ENCODE results near the gene BRI3BP.
"Not testable (repeated sequence)": the region's sequence is repeated elsewhere in the genome, so short reads cannot be mapped to it uniquely, and the experiment has no call there.

BRI3BP gene

DNA sequence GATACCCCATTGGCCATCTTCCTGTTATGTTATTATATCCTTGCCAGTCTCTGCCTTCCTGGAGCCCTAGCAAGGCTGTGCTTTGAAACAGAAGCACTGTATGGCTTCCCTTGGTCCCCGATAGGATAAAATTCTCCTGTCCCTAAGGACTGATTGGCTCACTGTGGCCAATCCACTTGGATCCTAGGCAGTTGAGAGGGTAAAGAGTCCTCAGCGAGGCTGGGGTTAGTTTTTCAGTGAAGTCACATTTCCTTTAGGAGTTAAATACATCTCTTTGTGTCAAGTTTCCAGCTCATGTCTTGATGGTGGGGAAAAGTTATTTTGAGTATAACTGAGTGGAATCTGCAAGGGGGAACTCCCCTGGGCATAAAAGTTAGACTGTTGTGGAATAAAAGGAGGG lies 79.1 kb downstream of the BRI3BP start:
- no peak overlapping the region for H3K4me3 ChIP-seq (ENCODE audit: low read length)
- no peak for DNase-seq (ENCODE audit: low read depth)
- TF ChIP-seq, protein P1, sequence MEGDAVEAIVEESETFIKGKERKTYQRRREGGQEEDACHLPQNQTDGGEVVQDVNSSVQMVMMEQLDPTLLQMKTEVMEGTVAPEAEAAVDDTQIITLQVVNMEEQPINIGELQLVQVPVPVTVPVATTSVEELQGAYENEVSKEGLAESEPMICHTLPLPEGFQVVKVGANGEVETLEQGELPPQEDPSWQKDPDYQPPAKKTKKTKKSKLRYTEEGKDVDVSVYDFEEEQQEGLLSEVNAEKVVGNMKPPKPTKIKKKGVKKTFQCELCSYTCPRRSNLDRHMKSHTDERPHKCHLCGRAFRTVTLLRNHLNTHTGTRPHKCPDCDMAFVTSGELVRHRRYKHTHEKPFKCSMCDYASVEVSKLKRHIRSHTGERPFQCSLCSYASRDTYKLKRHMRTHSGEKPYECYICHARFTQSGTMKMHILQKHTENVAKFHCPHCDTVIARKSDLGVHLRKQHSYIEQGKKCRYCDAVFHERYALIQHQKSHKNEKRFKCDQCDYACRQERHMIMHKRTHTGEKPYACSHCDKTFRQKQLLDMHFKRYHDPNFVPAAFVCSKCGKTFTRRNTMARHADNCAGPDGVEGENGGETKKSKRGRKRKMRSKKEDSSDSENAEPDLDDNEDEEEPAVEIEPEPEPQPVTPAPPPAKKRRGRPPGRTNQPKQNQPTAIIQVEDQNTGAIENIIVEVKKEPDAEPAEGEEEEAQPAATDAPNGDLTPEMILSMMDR (IDR thresholded peaks at IDR 0.05; ENCODE audit: insufficient read depth, low read depth, low read length, missing control alignments) = no peak

DNA sequence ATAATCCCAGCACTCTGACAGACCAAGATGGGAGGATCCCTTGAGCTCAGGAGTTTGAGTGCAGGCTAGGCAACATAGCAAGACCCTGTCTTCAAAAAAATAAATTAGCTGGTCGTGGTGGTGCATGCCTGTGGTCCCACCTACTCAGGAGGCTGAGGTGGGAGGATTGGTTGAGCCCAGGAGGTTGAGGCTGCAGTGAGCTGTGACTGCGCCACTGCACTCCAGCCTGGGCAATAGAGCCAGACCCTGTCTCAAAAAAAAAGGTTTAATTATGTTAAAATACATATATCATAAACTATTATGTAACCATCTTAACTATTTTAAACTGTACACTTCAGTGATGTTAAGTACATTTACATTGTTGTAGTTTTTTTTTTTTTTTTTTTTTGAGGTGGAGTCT lies 80.8 kb downstream of the BRI3BP start:
- not testable (repeated sequence) for DNase-seq (ENCODE audit: low read depth); H3K4me3 ChIP-seq (ENCODE audit: low read length)

DNA sequence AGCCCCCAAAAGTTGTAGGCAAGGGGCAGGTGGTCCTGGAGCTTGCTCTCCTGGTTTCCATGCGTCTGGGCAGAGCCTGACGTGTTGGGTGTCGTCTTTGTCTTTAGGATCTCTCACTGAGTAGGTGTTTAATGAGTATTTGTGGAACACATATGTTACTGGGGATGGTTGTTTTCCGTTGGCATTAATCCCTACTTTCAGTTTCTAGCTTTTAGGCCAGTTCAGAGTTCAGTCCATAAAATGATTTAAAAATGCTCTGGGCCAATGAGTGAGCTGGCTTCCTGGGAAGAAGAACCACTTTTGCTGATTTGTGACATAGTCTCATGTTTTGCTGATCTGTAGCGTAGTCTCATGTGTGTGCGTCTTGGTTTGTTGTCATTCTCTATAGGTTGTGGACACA lies 82.7 kb downstream of the BRI3BP start:
- TF ChIP-seq, protein P1 (IDR thresholded peaks at IDR 0.05; ENCODE audit: insufficient read depth, low read depth, low read length, missing control alignments) = no peak
- no peak for DNase-seq (ENCODE audit: low read depth)
- no peak overlapping the region for H3K4me3 ChIP-seq (ENCODE audit: low read length)

DNA sequence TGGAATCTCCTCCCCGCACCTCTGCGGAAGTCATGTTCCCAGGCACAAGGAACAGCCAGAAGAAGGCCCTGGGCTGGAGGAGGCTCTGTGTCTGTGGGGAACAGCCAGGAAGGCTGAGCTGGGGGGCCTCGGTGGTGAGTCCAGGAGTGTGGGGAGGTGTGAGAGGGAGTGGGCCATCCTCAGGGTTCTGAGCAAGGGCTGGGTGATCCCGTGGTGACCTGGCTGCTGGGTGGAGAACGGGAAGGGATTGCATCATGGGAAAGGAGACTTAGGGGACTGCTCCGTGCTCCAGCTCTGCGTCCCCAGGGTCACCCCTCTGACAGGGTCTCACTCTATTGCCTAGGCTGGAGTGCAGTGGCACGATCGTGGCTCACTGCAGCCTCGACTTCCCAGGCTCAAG lies 85.6 kb downstream of the BRI3BP start:
- no peak for DNase-seq (ENCODE audit: low read depth)
- H3K4me3 ChIP-seq (ENCODE audit: low read length) = no peak overlapping the region
- TF ChIP-seq, protein P1 (IDR thresholded peaks at IDR 0.05; ENCODE audit: insufficient read depth, low read depth, low read length, missing control alignments) = no peak

DNA sequence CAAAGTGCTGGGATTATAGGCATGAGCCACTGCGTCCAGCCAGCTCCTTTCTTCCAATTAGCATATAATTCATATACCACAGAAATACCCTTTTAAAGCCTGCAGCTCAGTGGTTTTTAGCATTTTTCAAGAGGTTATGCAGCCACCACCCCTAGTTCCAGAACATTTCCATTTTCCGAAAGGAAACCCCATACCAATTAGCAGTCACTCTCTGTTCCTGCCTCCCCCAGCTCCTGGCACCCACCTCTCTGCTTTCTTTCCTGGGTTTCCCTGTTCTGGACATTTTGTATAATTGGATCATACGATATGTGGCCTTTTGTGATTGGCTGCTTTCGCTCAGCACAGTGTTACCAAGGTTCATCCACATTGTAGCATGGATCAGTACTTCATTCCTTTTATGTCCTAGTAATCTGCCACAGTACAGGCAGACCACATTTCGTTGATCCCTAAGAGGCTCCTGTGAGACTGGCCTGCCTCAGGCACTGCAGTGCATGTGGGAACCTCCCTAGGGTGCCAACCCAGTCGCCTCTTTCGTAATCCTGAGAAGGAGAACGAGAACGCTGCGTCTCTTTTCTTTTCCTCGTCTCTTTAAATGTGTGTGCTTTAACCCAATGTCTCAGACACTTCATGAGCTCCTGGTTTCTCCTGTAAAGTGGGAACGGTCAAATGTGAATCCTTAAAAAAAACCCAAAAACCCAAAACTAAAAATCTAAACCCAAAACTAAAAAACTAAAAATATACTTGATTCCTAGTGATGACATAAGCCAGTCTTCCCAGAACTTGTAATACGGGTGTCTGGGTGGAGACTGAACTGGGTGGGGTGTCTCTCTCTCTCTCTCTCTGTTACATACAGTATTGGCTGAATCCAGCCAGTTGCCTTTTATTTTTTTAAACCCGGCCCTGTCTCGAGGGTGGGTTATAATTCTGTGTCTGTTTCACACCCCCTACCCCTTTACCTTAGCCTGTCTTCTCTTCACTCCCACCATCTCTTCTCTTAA lies 86.5 kb downstream of the BRI3BP start:
- no peak overlapping the region for H3K4me3 ChIP-seq (ENCODE audit: low read length)
- TF ChIP-seq, protein P1 (IDR thresholded peaks at IDR 0.05; ENCODE audit: insufficient read depth, low read depth, low read length, missing control alignments) = no peak
- DNase-seq (ENCODE audit: low read depth) = peak; percentile 80

All from epithelial cell of esophagus (primary cell).